ENCODE results near the gene RASSF4. TPM values are rescaled to one million over a fixed set of nuclear protein-coding genes. Genes with fewer than 3 reads are reported as not detected.

Gene RASSF4
- total RNA-seq, 1 donor from 2014 or later, result 2.0 TPM

GRCh38 chr10:44913350-44914081 is 46.1 kb upstream of the RASSF4 start:
- POLR2A ChIA-PET, result no interaction called here
- peaks cover 2% of the 10 kb centered on the region for H3K9me3 Mint-ChIP-seq
- DNase-seq (no peak), ATAC-seq (ENCODE audit: low read depth) (no peak)
- intact Hi-C loops (cut with micrococcal nuclease), result no loop called here
- no peak overlapping the region for H3K4me3 Mint-ChIP-seq
- H3K36me3 Mint-ChIP-seq (ENCODE audit: low read depth), result no peaks in the 10 kb centered on the region
- CTCF ChIA-PET, result no interaction called here
- peaks cover 13% of the 10 kb centered on the region for H3K27me3 Mint-ChIP-seq
- peaks cover 11% of the 10 kb centered on the region for H3K4me1 Mint-ChIP-seq
- TF ChIP-seq CTCF (IDR thresholded peaks at IDR 0.05), result no peak
- no peak overlapping the region for H3K27ac Mint-ChIP-seq

DNA sequence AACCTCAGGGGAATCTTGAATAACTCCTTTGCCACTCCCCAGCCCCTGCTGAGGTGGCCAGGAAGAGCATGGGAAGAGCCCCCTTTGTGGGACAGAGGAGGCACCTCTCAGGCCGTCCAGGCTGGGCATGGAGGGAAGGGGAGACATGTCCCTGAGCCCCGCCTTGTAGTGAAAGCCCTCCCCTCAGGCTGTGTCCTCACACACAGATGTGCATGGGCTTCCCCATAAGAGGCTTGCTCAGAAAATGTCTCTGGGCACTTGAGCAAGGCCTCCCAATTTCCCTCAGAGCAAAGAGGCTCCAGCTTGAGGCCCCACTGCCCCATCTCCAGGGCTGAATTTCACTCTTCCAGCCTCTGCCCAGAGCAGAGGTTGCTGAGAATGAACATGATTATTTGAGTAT is 44.7 kb upstream of the RASSF4 start:
- DNase-seq (no peak), ATAC-seq (ENCODE audit: low read depth) (no peak)
- H3K36me3 Mint-ChIP-seq (ENCODE audit: low read depth), result no peaks in the 10 kb centered on the region
- H3K4me1 Mint-ChIP-seq, result peaks cover 11% of the 10 kb centered on the region
- H3K9me3 Mint-ChIP-seq, result peaks cover 2% of the 10 kb centered on the region
- POLR2A ChIA-PET, result no interaction called here
- H3K27ac Mint-ChIP-seq, result no peak overlapping the region
- intact Hi-C loops (cut with micrococcal nuclease), result no loop called here
- CTCF ChIA-PET, result no interaction called here
- H3K4me3 Mint-ChIP-seq, result no peak overlapping the region
- H3K27me3 Mint-ChIP-seq, result peaks cover 13% of the 10 kb centered on the region
- TF ChIP-seq CTCF (IDR thresholded peaks at IDR 0.05), result no peak

DNA sequence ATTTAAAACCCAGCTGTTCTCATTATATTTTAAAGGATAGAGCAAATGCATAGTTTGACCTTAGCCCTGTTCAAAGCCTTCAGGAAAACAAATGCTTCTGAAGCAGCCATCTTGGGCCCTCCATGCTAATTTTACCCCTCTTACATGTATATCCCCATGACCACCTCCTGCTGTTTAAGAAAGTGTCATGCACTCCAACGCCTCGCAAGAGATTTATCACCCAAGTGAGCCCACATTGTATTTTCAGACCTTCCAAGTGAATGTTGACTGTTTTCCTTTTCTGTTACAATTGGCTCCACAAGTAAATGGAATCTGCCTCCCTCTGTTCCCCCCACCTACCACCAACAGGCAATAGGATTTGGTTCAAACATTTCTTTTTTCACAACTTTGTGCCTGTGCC is 43.2 kb upstream of the RASSF4 start:
- no peak for ATAC-seq (ENCODE audit: low read depth)
- no peaks in the 10 kb centered on the region for H3K36me3 Mint-ChIP-seq (ENCODE audit: low read depth)
- CTCF ChIA-PET, result no interaction called here
- intact Hi-C loops (cut with micrococcal nuclease), result no loop called here
- H3K9me3 Mint-ChIP-seq, result peaks cover 2% of the 10 kb centered on the region
- no peak for TF ChIP-seq CTCF (IDR thresholded peaks at IDR 0.05)
- H3K4me1 Mint-ChIP-seq, result peaks cover 11% of the 10 kb centered on the region
- POLR2A ChIA-PET, result no interaction called here
- DNase-seq, result no peak
- no peak overlapping the region for H3K27ac Mint-ChIP-seq
- peaks cover 8% of the 10 kb centered on the region for H3K27me3 Mint-ChIP-seq
- no peak overlapping the region for H3K4me3 Mint-ChIP-seq

GRCh38 chr10:44917848-44918247 is 41.8 kb upstream of the RASSF4 start:
- TF ChIP-seq CTCF (IDR thresholded peaks at IDR 0.05), result no peak
- ChIA-PET CTCF (no interaction called here), POLR2A (no interaction called here)
- H3K27me3 Mint-ChIP-seq, result peaks cover 8% of the 10 kb centered on the region
- no peaks in the 10 kb centered on the region for H3K36me3 Mint-ChIP-seq (ENCODE audit: low read depth)
- ATAC-seq (ENCODE audit: low read depth) (no peak), DNase-seq (no peak)
- H3K27ac Mint-ChIP-seq, result no peak overlapping the region
- H3K4me3 Mint-ChIP-seq, result no peak overlapping the region
- peaks cover 2% of the 10 kb centered on the region for H3K9me3 Mint-ChIP-seq
- H3K4me1 Mint-ChIP-seq, result peaks cover 11% of the 10 kb centered on the region
- intact Hi-C loops (cut with micrococcal nuclease), result no loop called here

- DNase-seq (no peak), ATAC-seq (ENCODE audit: low read depth) (no peak)
- no peak overlapping the region for H3K4me3 Mint-ChIP-seq
- no peak overlapping the region for H3K27ac Mint-ChIP-seq
- H3K4me1 Mint-ChIP-seq, result no peaks in the 10 kb centered on the region
- POLR2A ChIA-PET, result no interaction called here
- intact Hi-C loops (cut with micrococcal nuclease), result no loop called here
- CTCF ChIA-PET, result no interaction called here
- no peak for TF ChIP-seq CTCF (IDR thresholded peaks at IDR 0.05)
- peaks cover 8% of the 10 kb centered on the region for H3K27me3 Mint-ChIP-seq
- H3K36me3 Mint-ChIP-seq (ENCODE audit: low read depth), result no peaks in the 10 kb centered on the region
- peaks cover 2% of the 10 kb centered on the region for H3K9me3 Mint-ChIP-seq
Observed at GRCh38 chr10:44920252-44920651, 39.4 kb upstream of the RASSF4 start.

All from activated B cell treated with CpG ODN at 0.5 μM for 24 hours (primary cell).